ENCODE measurements around the gene FBN1.

Gene FBN1

GRCh38 chr15:48645558-48646330 is at the start of gene FBN1:
Gene FBN1 (minus strand): TSS chr15:48645709. CDS start chr15:48644769, 940 bp downstream.
- peak within 1 kb of the TSS; percentile 48 for H3K4me3 ChIP-seq (ENCODE audit: low read length)
- peak; percentile 36 for DNase-seq (ENCODE audit: low read depth)
- TF ChIP-seq CTCF (IDR thresholded peaks at IDR 0.05; ENCODE audit: insufficient read depth, low read depth, low read length, missing control alignments) = no peak

- peak; percentile 25 for DNase-seq (ENCODE audit: low read depth)
- no peak overlapping the region for H3K4me3 ChIP-seq (ENCODE audit: low read length)
- TF ChIP-seq CTCF (IDR thresholded peaks at IDR 0.05; ENCODE audit: insufficient read depth, low read depth, low read length, missing control alignments) = no peak
Observed at GRCh38 chr15:48693484-48693883, 48.0 kb upstream of the FBN1 start.

GRCh38 chr15:48688493-48688892 is 43.0 kb upstream of the FBN1 start:
- no peak overlapping the region for H3K4me3 ChIP-seq (ENCODE audit: low read length)
- TF ChIP-seq CTCF (IDR thresholded peaks at IDR 0.05; ENCODE audit: insufficient read depth, low read depth, low read length, missing control alignments) = no peak
- no peak for DNase-seq (ENCODE audit: low read depth)

- TF ChIP-seq CTCF (IDR thresholded peaks at IDR 0.05; ENCODE audit: insufficient read depth, low read depth, low read length, missing control alignments) = no peak
- peak; percentile 84 for DNase-seq (ENCODE audit: low read depth)
- no peak overlapping the region for H3K4me3 ChIP-seq (ENCODE audit: low read length)
Observed at GRCh38 chr15:48683991-48684765, 38.7 kb upstream of the FBN1 start.

GRCh38 chr15:48682942-48683651 is 37.6 kb upstream of the FBN1 start:
- peak; percentile 79 for DNase-seq (ENCODE audit: low read depth)
- no peak overlapping the region for H3K4me3 ChIP-seq (ENCODE audit: low read length)
- no peak for TF ChIP-seq CTCF (IDR thresholded peaks at IDR 0.05; ENCODE audit: insufficient read depth, low read depth, low read length, missing control alignments)

- peak; percentile 78 for DNase-seq (ENCODE audit: low read depth)
- TF ChIP-seq CTCF (IDR thresholded peaks at IDR 0.05; ENCODE audit: insufficient read depth, low read depth, low read length, missing control alignments) = no peak
- H3K4me3 ChIP-seq (ENCODE audit: low read length) = no peak overlapping the region
Observed at GRCh38 chr15:48681353-48681752, 35.8 kb upstream of the FBN1 start.

Measured in epithelial cell of esophagus (primary cell).